NCI-H146 treated with DMSO at 0.1 percent for 48 hours (cell line): ENCODE results near the gene NTN4.
"Not testable (repeated sequence)": the region's sequence is repeated elsewhere in the genome, so short reads cannot be mapped to it uniquely, and the experiment has no call there.

Experiments used
- DNase-seq: peaks from one replicate; lab custom pipeline; 2025; ENCODE audit not compliant: unreplicated experiment; lab: John Stamatoyannopoulos, UW

Gene NTN4

GRCh38 chr12:95790033-95790916 lies at the start of gene NTN4:
Gene NTN4, minus strand, starts transcription at chr12:95790764. Its CDS starts 455 bp downstream, at chr12:95790309.
- DNase-seq = no peak

- peak; percentile 73 for DNase-seq
These were observed 47.6 kb upstream of the NTN4 start for GRCh38 chr12:95838125-95838524.

GRCh38 chr12:95837240-95838038 lies 46.9 kb upstream of the NTN4 start:
- DNase-seq = no peak

GRCh38 chr12:95836630-95837239 lies 46.2 kb upstream of the NTN4 start:
- DNase-seq = no peak

- DNase-seq = peak; percentile 11
These were observed 45.6 kb upstream of the NTN4 start for GRCh38 chr12:95836185-95836609.

- DNase-seq = no peak
These were observed 44.0 kb upstream of the NTN4 start for GRCh38 chr12:95834572-95834971.

- DNase-seq = no peak
These were observed 39.9 kb upstream of the NTN4 start for GRCh38 chr12:95830335-95831089.

- no peak for DNase-seq
These were observed 38.8 kb upstream of the NTN4 start for GRCh38 chr12:95829395-95829794.

- DNase-seq = peak; percentile 36
These were observed 29.6 kb upstream of the NTN4 start for GRCh38 chr12:95820096-95820703.

GRCh38 chr12:95815632-95816212 lies 25.2 kb upstream of the NTN4 start:
- peak; percentile 46 for DNase-seq

- DNase-seq = not testable (repeated sequence)
These were observed 21.6 kb upstream of the NTN4 start for GRCh38 chr12:95812155-95812554.

- DNase-seq = no peak
These were observed 19.8 kb upstream of the NTN4 start for GRCh38 chr12:95810411-95810810.

- DNase-seq = no peak
These were observed 18.6 kb upstream of the NTN4 start for GRCh38 chr12:95809000-95809680.

GRCh38 chr12:95808146-95808545 lies 17.6 kb upstream of the NTN4 start:
- no peak for DNase-seq

GRCh38 chr12:95805864-95806671 lies 15.5 kb upstream of the NTN4 start:
- no peak for DNase-seq

- no peak for DNase-seq
These were observed 13.7 kb upstream of the NTN4 start for GRCh38 chr12:95804291-95804690.

- no peak for DNase-seq
These were observed 13.3 kb upstream of the NTN4 start for GRCh38 chr12:95803817-95804216.

- DNase-seq = no peak
These were observed 12.1 kb upstream of the NTN4 start for GRCh38 chr12:95802482-95803270.
